ENCODE results near the gene NFIC.

DNA sequence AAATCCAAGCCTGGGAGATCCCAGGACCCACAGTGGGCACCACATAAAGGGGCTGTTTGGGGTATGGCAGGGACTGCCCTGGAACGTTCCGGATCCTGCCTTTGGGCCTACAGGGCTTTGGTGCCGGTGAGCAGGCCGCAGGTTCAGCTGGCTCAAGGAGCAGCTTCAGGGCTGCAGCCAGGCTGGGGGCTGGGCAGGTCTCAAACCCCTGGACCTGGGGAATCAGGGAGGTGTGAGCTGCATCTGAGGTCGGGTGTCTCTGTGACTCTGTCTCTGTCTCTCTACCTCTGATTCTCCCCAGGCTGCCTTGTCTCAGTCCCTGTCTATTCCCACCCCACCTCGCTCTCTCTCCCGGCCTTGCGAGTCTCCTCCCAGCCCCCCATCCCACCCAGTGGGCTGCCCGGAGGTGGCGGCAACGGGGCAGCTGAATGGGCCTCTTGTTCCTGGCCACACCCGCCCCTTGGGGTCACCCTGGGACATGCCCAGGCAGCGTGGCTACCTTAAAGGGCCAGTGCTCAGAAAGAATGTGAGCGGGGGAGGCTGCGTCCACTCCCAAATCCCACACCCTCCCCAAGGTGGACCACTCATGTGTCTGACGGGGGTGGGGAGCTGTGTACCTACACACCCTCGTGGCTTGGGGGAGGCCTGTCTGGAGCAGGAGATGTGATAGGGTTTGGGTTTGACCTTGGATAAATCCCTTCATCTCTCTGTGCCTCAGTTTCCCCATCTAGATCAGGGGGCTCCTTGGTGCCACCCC, 31.1 kb downstream of the NFIC start:
- TF ChIP-seq, protein P1, sequence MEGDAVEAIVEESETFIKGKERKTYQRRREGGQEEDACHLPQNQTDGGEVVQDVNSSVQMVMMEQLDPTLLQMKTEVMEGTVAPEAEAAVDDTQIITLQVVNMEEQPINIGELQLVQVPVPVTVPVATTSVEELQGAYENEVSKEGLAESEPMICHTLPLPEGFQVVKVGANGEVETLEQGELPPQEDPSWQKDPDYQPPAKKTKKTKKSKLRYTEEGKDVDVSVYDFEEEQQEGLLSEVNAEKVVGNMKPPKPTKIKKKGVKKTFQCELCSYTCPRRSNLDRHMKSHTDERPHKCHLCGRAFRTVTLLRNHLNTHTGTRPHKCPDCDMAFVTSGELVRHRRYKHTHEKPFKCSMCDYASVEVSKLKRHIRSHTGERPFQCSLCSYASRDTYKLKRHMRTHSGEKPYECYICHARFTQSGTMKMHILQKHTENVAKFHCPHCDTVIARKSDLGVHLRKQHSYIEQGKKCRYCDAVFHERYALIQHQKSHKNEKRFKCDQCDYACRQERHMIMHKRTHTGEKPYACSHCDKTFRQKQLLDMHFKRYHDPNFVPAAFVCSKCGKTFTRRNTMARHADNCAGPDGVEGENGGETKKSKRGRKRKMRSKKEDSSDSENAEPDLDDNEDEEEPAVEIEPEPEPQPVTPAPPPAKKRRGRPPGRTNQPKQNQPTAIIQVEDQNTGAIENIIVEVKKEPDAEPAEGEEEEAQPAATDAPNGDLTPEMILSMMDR (IDR thresholded peaks at IDR 0.05), result no peak
- TF ChIP-seq POLR2A (IDR thresholded peaks at IDR 0.05), result peak in 1 of 2 donors; percentile 14
